Activated CD4-positive, CD25-positive, alpha-beta regulatory T cell treated with anti-CD3 and anti-CD28 coated beads, Interleukin-2, amount 50 U/mL, for 16 hours (primary cell): ENCODE measurements around the gene GFM2.
A peak's percentile ranks its signal among the peaks of the same experiment; 100 is the strongest.
"Not testable (repeated sequence)": the region's sequence is repeated elsewhere in the genome, so short reads cannot be mapped to it uniquely, and the experiment has no call there.

Experiments
- DNase-seq: peaks from one replicate; pipeline ENCODE4 v3.0.0-alpha.2; 2020; ENCODE audit warnings: low read depth, low spot score

The GFM2 gene

GRCh38 chr5:74693191-74693590 lies 73.7 kb downstream of the GFM2 start:
- DNase-seq = no peak

- DNase-seq = no peak
Measured at GRCh38 chr5:74686962-74687751, 79.8 kb downstream of the GFM2 start.

- DNase-seq = no peak
Measured at GRCh38 chr5:74685979-74686631, 80.8 kb downstream of the GFM2 start.

- DNase-seq = peak; percentile 65
Measured at GRCh38 chr5:74684900-74685851, 81.7 kb downstream of the GFM2 start, which contains the start of gene HEXB. HEXB (plus strand) TSS chr5:74685233; CDS start chr5:74685261, 28 bp downstream.

- DNase-seq = no peak
Measured at GRCh38 chr5:74679966-74680365, 87.0 kb downstream of the GFM2 start.

- not testable (repeated sequence) for DNase-seq
Measured at GRCh38 chr5:74679300-74679699, 87.6 kb downstream of the GFM2 start.

- not testable (repeated sequence) for DNase-seq
Measured at GRCh38 chr5:74678123-74678522, 88.8 kb downstream of the GFM2 start.

GRCh38 chr5:74676466-74676865 lies 90.5 kb downstream of the GFM2 start:
- not testable (repeated sequence) for DNase-seq

- DNase-seq = no peak
Measured at GRCh38 chr5:74673011-74673790, 93.7 kb downstream of the GFM2 start.

GRCh38 chr5:74672215-74672877 lies 94.6 kb downstream of the GFM2 start:
- DNase-seq = no peak
